ENCODE measurements around the gene BAG5.

BAG5 gene

GRCh38 chr14:103507751-103508150, 54.7 kb downstream of the BAG5 start:
- no peak for DNase-seq

Measured in NCI-H446 treated with DMSO at 0.1 percent for 48 hours (cell line).